ENCODE data around the gene CHGA.
A peak's percentile ranks its signal among the peaks of the same experiment; 100 is the strongest.

Gene CHGA

GRCh38 chr14:92898566-92899131 lies 24.3 kb upstream of the CHGA start:
- Histone ChIP-seq H3K9ac (ENCODE audit: low read depth, low read length, poor library complexity, severe bottlenecking) (no peak overlapping the region), H3K79me2 (ENCODE audit: insufficient read depth, low read length) (no peaks in the 10 kb centered on the region), H3K27me3 (ENCODE audit: insufficient read depth, low read length, poor library complexity, severe bottlenecking) (no peaks in the 10 kb centered on the region), H2AFZ (ENCODE audit: low read length) (no peak overlapping the region), H3K9me2 (replicated peaks; ENCODE audit: low read depth, low read length) (no peaks in the 10 kb centered on the region), H3K9me3 (ENCODE audit: insufficient read depth, low read depth, low read length) (no peaks in the 10 kb centered on the region), H3K36me3 (ENCODE audit: insufficient read depth, low read length) (no peaks in the 10 kb centered on the region), H3K4me3 (ENCODE audit: low read length, poor library complexity, severe bottlenecking) (no peak overlapping the region), H3K4me2 (ENCODE audit: low read depth, low read length, poor library complexity, severe bottlenecking) (peak overlapping the region; percentile 50), H3F3A (ENCODE audit: low read depth) (no peaks in the 10 kb centered on the region), H4K20me1 (ENCODE audit: insufficient read depth, low read length, poor library complexity, severe bottlenecking) (no peaks in the 10 kb centered on the region), H3K4me1 (ENCODE audit: insufficient read depth, low read length, poor library complexity, severe bottlenecking) (peaks cover 8% of the 10 kb centered on the region)
- TF ChIP-seq EZH2phosphoT487 (IDR thresholded peaks at IDR 0.05; ENCODE audit: borderline replicate concordance) (no peak), CTCF (conservative IDR thresholded peaks at IDR 0.05; ENCODE audit: low read length) (no peak)

GRCh38 chr14:92900660-92901059 lies 22.3 kb upstream of the CHGA start:
- no peaks in the 10 kb centered on the region for H3K36me3 ChIP-seq (ENCODE audit: insufficient read depth, low read length)
- no peaks in the 10 kb centered on the region for H3K79me2 ChIP-seq (ENCODE audit: insufficient read depth, low read length)
- H3K4me3 ChIP-seq (ENCODE audit: low read length, poor library complexity, severe bottlenecking), result no peak overlapping the region
- H2AFZ ChIP-seq (ENCODE audit: low read length), result no peak overlapping the region
- no peaks in the 10 kb centered on the region for H3F3A ChIP-seq (ENCODE audit: low read depth)
- H3K4me1 ChIP-seq (ENCODE audit: insufficient read depth, low read length, poor library complexity, severe bottlenecking), result peaks cover 8% of the 10 kb centered on the region
- no peaks in the 10 kb centered on the region for H4K20me1 ChIP-seq (ENCODE audit: insufficient read depth, low read length, poor library complexity, severe bottlenecking)
- TF ChIP-seq EZH2phosphoT487 (IDR thresholded peaks at IDR 0.05; ENCODE audit: borderline replicate concordance), result no peak
- TF ChIP-seq CTCF (conservative IDR thresholded peaks at IDR 0.05; ENCODE audit: low read length), result no peak
- no peaks in the 10 kb centered on the region for H3K27me3 ChIP-seq (ENCODE audit: insufficient read depth, low read length, poor library complexity, severe bottlenecking)
- no peak overlapping the region for H3K9ac ChIP-seq (ENCODE audit: low read depth, low read length, poor library complexity, severe bottlenecking)
- H3K9me2 ChIP-seq (replicated peaks; ENCODE audit: low read depth, low read length), result no peaks in the 10 kb centered on the region
- H3K4me2 ChIP-seq (ENCODE audit: low read depth, low read length, poor library complexity, severe bottlenecking), result no peak overlapping the region
- no peaks in the 10 kb centered on the region for H3K9me3 ChIP-seq (ENCODE audit: insufficient read depth, low read depth, low read length)

- Histone ChIP-seq H3K27me3 (ENCODE audit: insufficient read depth, low read length, poor library complexity, severe bottlenecking) (no peaks in the 10 kb centered on the region), H4K20me1 (ENCODE audit: insufficient read depth, low read length, poor library complexity, severe bottlenecking) (no peaks in the 10 kb centered on the region), H2AFZ (ENCODE audit: low read length) (no peak overlapping the region), H3K9me2 (replicated peaks; ENCODE audit: low read depth, low read length) (no peaks in the 10 kb centered on the region), H3K4me2 (ENCODE audit: low read depth, low read length, poor library complexity, severe bottlenecking) (no peak overlapping the region), H3K9ac (ENCODE audit: low read depth, low read length, poor library complexity, severe bottlenecking) (no peak overlapping the region), H3K4me3 (ENCODE audit: low read length, poor library complexity, severe bottlenecking) (no peak overlapping the region), H3K36me3 (ENCODE audit: insufficient read depth, low read length) (no peaks in the 10 kb centered on the region), H3F3A (ENCODE audit: low read depth) (no peaks in the 10 kb centered on the region), H3K79me2 (ENCODE audit: insufficient read depth, low read length) (no peaks in the 10 kb centered on the region), H3K4me1 (ENCODE audit: insufficient read depth, low read length, poor library complexity, severe bottlenecking) (peaks cover 8% of the 10 kb centered on the region), H3K9me3 (ENCODE audit: insufficient read depth, low read depth, low read length) (no peaks in the 10 kb centered on the region)
- no peak for TF ChIP-seq CTCF (conservative IDR thresholded peaks at IDR 0.05; ENCODE audit: low read length)
- no peak for TF ChIP-seq EZH2phosphoT487 (IDR thresholded peaks at IDR 0.05; ENCODE audit: borderline replicate concordance)
Measured at GRCh38 chr14:92902191-92902590, 20.8 kb upstream of the CHGA start.
